IMR-90 (cell line): ENCODE results near the gene CENPS. TPM values are rescaled to one million over a fixed set of nuclear protein-coding genes. Genes with fewer than 3 reads are reported as not detected.

ENCODE experiments used
- ATAC-seq: fragments of 200-7000 bp; cut with Tn5 transposase; 2 replicates; pipeline ENCODE4 v1.9.1; 2020; ENCODE audit warnings: low read depth, mild to moderate bottlenecking, moderate library complexity
- BruUV-seq: library from RNA; stranded (reverse); fragments of 400-500 nt; replicated peaks from 2 replicates; lab custom pipeline; 2021; lab: Mats Ljungman, UMichigan
- CTCF ChIA-PET: fragments of 300-600 bp; formaldehyde crosslinking; extraction: SDS; loops from one replicate; lab custom pipeline; 2021; ENCODE audit warnings: antibody characterized with exemption; lab: Yijun Ruan, JAX
- POLR2A ChIA-PET: fragments of 300-600 bp; sonication (Branson Sonifier 250); formaldehyde crosslinking; loops from one replicate; lab custom pipeline; 2022; ENCODE audit warnings: antibody characterized with exemption; ENCODE audit not compliant: unreplicated experiment; lab: Charles Lee
- DNase-seq: peaks from one replicate; pipeline ENCODE4 v3.0.0; 2013
- H2AFZ ChIP-seq: replicated peaks from 2 replicates; pipeline ENCODE3; 2013; ENCODE audit warnings: low read length, mild to moderate bottlenecking; ENCODE audit not compliant: poor library complexity
- H2AK5ac ChIP-seq: 2 replicates; pipeline ENCODE4 v1.6.1; 2013; ENCODE audit warnings: low read depth, low read length, inconsistent platforms
- H2AK9ac ChIP-seq: replicated peaks from 2 replicates; pipeline ENCODE3; 2013; ENCODE audit warnings: mild to moderate bottlenecking, low read depth, low read length, moderate library complexity; ENCODE audit not compliant: poor library complexity
- H2BK120ac ChIP-seq: 2 replicates; pipeline ENCODE4 v1.6.1; 2013; ENCODE audit warnings: low read depth, low read length, inconsistent platforms
- H2BK15ac ChIP-seq: 3 replicates; pipeline ENCODE4 v1.6.1; 2013; ENCODE audit warnings: low read depth, low read length, inconsistent platforms
- H2BK20ac ChIP-seq: 2 replicates; pipeline ENCODE4 v1.6.1; 2013; ENCODE audit warnings: low read depth, mild to moderate bottlenecking, inconsistent platforms, low read length, moderate library complexity
- H2BK5ac ChIP-seq: 2 replicates; pipeline ENCODE4 v1.6.1; 2013; ENCODE audit warnings: mild to moderate bottlenecking, low read depth, low read length, inconsistent platforms; ENCODE audit not compliant: poor library complexity, severe bottlenecking
- H3K14ac ChIP-seq: replicated peaks from 2 replicates; pipeline ENCODE4 v1.6.1; 2013; ENCODE audit warnings: low read depth, low read length, inconsistent platforms
- H3K18ac ChIP-seq: 2 replicates; pipeline ENCODE4 v1.6.1; 2013; ENCODE audit warnings: low read depth, low read length, control low read depth
- H3K23ac ChIP-seq: 2 replicates; pipeline ENCODE4 v1.6.1; 2013; ENCODE audit warnings: low read depth, low read length, inconsistent platforms
- H3K27ac ChIP-seq: 2 replicates; pipeline ENCODE4 v1.5.1; 2013; ENCODE audit warnings: mild to moderate bottlenecking, control low read depth, low read length; ENCODE audit not compliant: insufficient read depth
- H3K27me3 ChIP-seq: 2 replicates; pipeline ENCODE4 v1.6.1; 2013; ENCODE audit warnings: low read length; ENCODE audit not compliant: control insufficient read depth, insufficient read depth
- H3K36me3 ChIP-seq: 2 replicates; pipeline ENCODE4 v1.6.1; 2013; ENCODE audit warnings: low read length, mixed read lengths; ENCODE audit not compliant: control insufficient read depth, insufficient read depth
- H3K4ac ChIP-seq: 2 replicates; pipeline ENCODE4 v1.6.1; 2013; ENCODE audit warnings: low read depth, low read length, inconsistent platforms
- H3K4me1 ChIP-seq: 2 replicates; pipeline ENCODE4 v1.6.1; 2013; ENCODE audit warnings: low read length, mixed read lengths; ENCODE audit not compliant: control insufficient read depth, insufficient read depth
- H3K4me2 ChIP-seq: 2 replicates; pipeline ENCODE4 v1.6.1; 2013; ENCODE audit warnings: low read depth, mild to moderate bottlenecking, control low read depth, low read length, moderate library complexity
- H3K4me3 ChIP-seq: 2 replicates; pipeline ENCODE4 v1.5.1; 2013; ENCODE audit warnings: low read depth, mild to moderate bottlenecking, control low read depth, low read length, moderate library complexity; ENCODE audit not compliant: insufficient read depth
- H3K56ac ChIP-seq: 2 replicates; pipeline ENCODE4 v1.6.1; 2013; ENCODE audit warnings: low read length, inconsistent platforms; ENCODE audit not compliant: insufficient read depth; ENCODE audit errors: extremely low read depth
- H3K79me1 ChIP-seq, 2 experiments: 2 replicates each; pipeline ENCODE4 v1.6.1; 2013; ENCODE audit warnings: low read length in 2 of 2, inconsistent platforms in 1 of 2, low read depth in 1 of 2
- H3K9ac ChIP-seq: 2 replicates; pipeline ENCODE4 v1.6.1; 2013; ENCODE audit warnings: low read depth, low read length, control low read depth
- H3K9me1 ChIP-seq: 2 replicates; pipeline ENCODE4 v1.6.1; 2013; ENCODE audit warnings: low read length, inconsistent platforms; ENCODE audit not compliant: insufficient read depth
- H3K9me3 ChIP-seq: 2 replicates; pipeline ENCODE4 v1.6.1; 2013; ENCODE audit warnings: low read length; ENCODE audit not compliant: control insufficient read depth, insufficient read depth
- H4K20me1 ChIP-seq: 2 replicates; pipeline ENCODE4 v1.6.1; 2013; ENCODE audit warnings: low read length, inconsistent platforms; ENCODE audit not compliant: insufficient read depth
- H4K5ac ChIP-seq: 2 replicates; pipeline ENCODE4 v1.6.1; 2013; ENCODE audit warnings: mild to moderate bottlenecking, low read depth, low read length, control low read depth
- H4K8ac ChIP-seq, 2 experiments: 2 replicates each; pipeline ENCODE4 v1.6.1; 2013; ENCODE audit warnings: low read depth in 2 of 2, low read length in 2 of 2, control low read depth in 1 of 2, inconsistent platforms in 1 of 2
- H4K91ac ChIP-seq: 2 replicates; pipeline ENCODE4 v1.6.1; 2013; ENCODE audit warnings: low read depth, low read length, inconsistent platforms; ENCODE audit not compliant: insufficient read depth
- BHLHE40 ChIP-seq: fragments of 150-350 bp; IDR thresholded peaks from 2 replicates; pipeline ENCODE4 v1.6.1; 2016; ENCODE audit warnings: mild to moderate bottlenecking, low read depth, low read length
- CEBPB ChIP-seq: IDR thresholded peaks from 2 replicates; pipeline ENCODE4 v1.6.1; 2012; ENCODE audit warnings: low read depth, low read length, improper control_type of control experiment
- CHD1 ChIP-seq: IDR thresholded peaks from 2 replicates; pipeline ENCODE4 v1.6.1; 2012; ENCODE audit warnings: low read depth, low read length, improper control_type of control experiment
- MAZ ChIP-seq: IDR thresholded peaks from 2 replicates; pipeline ENCODE4 v1.6.1; 2012; ENCODE audit warnings: low read depth, mild to moderate bottlenecking, low read length, improper control_type of control experiment, moderate library complexity, borderline replicate concordance
- MXI1 ChIP-seq: IDR thresholded peaks from 2 replicates; pipeline ENCODE4 v1.6.1; 2012; ENCODE audit warnings: low read depth, mild to moderate bottlenecking, low read length, moderate library complexity, borderline replicate concordance
- POLR2A ChIP-seq: IDR thresholded peaks from 2 replicates; pipeline ENCODE4 v1.6.1; 2012; ENCODE audit warnings: mild to moderate bottlenecking, low read depth, low read length
- RCOR1 ChIP-seq: IDR thresholded peaks from 2 replicates; pipeline ENCODE4 v1.6.1; 2012; ENCODE audit warnings: mild to moderate bottlenecking, low read length, improper control_type of control experiment; ENCODE audit not compliant: insufficient replicate concordance
- WGBS, 2 experiments: methylation state at CpG; one replicate each; pipeline versions ENCODE4 v1.1.5 to v1.1.7; 2013; ENCODE audit warnings: missing lambda C conversion rate in 2 of 2; ENCODE audit not compliant: insufficient read length in 1 of 2; ENCODE audit errors: extremely low coverage in 2 of 2; 5-methylcytosine and 5-hydroxymethylcytosine counted together
- dilution Hi-C: fragments of 300-500 bp; cut with HindIII; formaldehyde crosslinking; loops from one replicate; pipeline ENCODE4 v1.14.3; 2018; ENCODE audit warnings: low sequenced_read_pairs; ENCODE audit not compliant: unreplicated experiment
- in situ Hi-C: fragments of 300-500 bp; cut with MboI; formaldehyde crosslinking; loops from 3 replicates; pipeline ENCODE4 v1.14.3; 2019; ENCODE audit warnings: low sequenced_read_pairs, inconsistent platforms, mixed read lengths
- intact Hi-C: fragments of 100-400 bp; cut with micrococcal nuclease; formaldehyde crosslinking; loops from 2 replicates; pipeline ENCODE4 v1.10.0; 2022
- polyA plus RNA-seq, 3 experiments: library from polyadenylated mRNA; depleted of rRNA; stranded (reverse); fragments of >200 nt; gene quantifications; 2 replicates each; pipeline ENCODE4 v1.2.3, GENCODE V29; 2012; ENCODE audit warnings: low replicate concordance in 1 of 3
- total RNA-seq: library from RNA; depleted of rRNA; stranded (reverse); fragments of >200 nt; gene quantifications from 2 replicates; pipeline ENCODE4 v1.2.3, GENCODE V29; 2012
- TF ChIP-seq, protein P1 (sequence below): fragments of 150-350 bp; IDR thresholded peaks from 2 replicates; pipeline ENCODE4 v1.6.1; 2017; ENCODE audit warnings: mild to moderate bottlenecking, antibody characterized with exemption, low read length, low read depth

CENPS gene
- total and polyA plus RNA-seq, 2 of the 4 experiments (the other 2 are of a cell fraction): 9.9 to 12.3 TPM

DNA sequence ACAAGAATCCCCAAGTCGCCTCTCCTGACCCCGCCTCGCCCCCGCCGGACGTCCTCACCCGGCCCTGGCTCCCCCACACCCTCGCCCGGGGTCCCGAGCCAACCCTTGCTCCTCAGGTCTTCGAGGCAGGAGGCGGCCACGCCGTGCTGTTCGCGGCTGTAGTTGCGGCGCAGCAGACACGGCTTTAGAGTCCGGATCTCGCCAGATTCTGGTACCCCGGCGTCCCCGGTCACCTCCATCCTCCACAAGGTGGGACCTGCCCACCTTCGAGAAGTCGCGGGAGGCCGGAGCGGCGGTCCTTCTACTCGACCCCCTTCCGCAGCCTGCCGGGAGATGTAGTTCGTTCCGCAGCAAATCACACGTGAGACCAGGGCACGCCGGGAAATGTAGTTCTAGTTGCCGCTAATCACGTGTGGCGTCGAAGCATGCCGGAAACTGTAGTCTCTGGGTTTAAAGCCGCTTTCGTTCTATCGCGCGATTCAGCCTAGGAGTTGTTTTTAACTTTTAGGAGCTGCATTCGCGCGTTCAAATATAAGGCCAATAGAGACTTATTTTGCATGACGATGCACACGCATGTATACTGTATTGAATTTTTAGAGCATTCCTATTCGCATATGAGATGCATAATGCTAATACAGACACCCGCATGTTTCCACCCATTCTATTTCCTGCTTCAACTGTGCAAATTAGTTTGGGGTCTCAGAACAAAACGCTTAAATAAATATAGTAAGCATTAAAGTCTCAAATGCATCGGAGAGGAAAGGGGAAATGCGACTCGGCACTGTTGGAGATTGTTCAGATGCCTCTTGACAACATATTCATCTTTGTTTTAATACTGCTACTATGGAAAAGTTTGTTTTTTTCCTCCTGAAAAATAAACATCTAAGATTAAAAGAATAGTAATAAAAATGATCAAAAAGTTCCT lies 42.2 kb downstream of the CENPS start, which contains the start of gene DFFA:
Gene DFFA (minus strand): TSS at position 310 of the 925 bp plus-strand sequence. CDS start 71 bp downstream, at position 239.
- Histone ChIP-seq H3K14ac (peak within 1 kb of the TSS; percentile 67), H3K4me3 (peak within 1 kb of the TSS; percentile 78), H3K9ac (peak within 1 kb of the TSS; percentile 79), H3K9me1 (no peaks in the 10 kb centered on the region; the same call in 1 of the 2 replicates), H2BK5ac (peak within 1 kb of the TSS; percentile 11), H4K5ac (peak within 1 kb of the TSS; percentile 44; the same call in 1 of the 2 replicates), H4K20me1 (no peaks in the 10 kb centered on the region), H2BK120ac (no peak within 1 kb of the TSS), H2AK5ac (peak within 1 kb of the TSS; percentile 52; the same call in 1 of the 2 replicates), H3K4ac (peak within 1 kb of the TSS; percentile 59), H3K9me3 (no peaks in the 10 kb centered on the region), H3K23ac (peak within 1 kb of the TSS; percentile 25), H3K56ac (peak within 1 kb of the TSS; percentile 7), H2BK15ac (no peak within 1 kb of the TSS), H3K27me3 (no peaks in the 10 kb centered on the region), H3K4me1 (no peaks in the 10 kb centered on the region; the same call in 1 of the 2 replicates), H3K18ac (no peak within 1 kb of the TSS), H2AK9ac (peak within 1 kb of the TSS; percentile 37), H3K4me2 (peak within 1 kb of the TSS; percentile 97), H2BK20ac (no peak within 1 kb of the TSS), H4K8ac (peak within 1 kb of the TSS; percentile 63 to 72), H3K27ac (peak within 1 kb of the TSS; percentile 41), H2AFZ (peak within 1 kb of the TSS; percentile 95), H3K79me1 (peaks cover 13 to 34% of the 10 kb centered on the region in 2 experiments), H4K91ac (peak within 1 kb of the TSS; percentile 5; the same call in 1 of the 2 replicates), H3K36me3 (peaks cover 8% of the 10 kb centered on the region)
- WGBS, 2 experiments: 1% methylated on average over 31 of the region's 59 CpGs; no CpG with 5 or more reads in 1 of the 2 experiments
- ATAC-seq (peak; percentile 84), DNase-seq (peak; percentile 96)
- POLR2A ChIA-PET: interaction anchor here (0.5 to 0.6 kb wide), 2 partner anchors 13 to 1509 kb away, joined by 6 to 14 read pairs; no protein-coding TSS in a partner anchor
- intact Hi-C loops: no loop called here
- CTCF ChIA-PET: no interaction called here
- dilution Hi-C loops: no loop called here
- TF ChIP-seq, protein P1, sequence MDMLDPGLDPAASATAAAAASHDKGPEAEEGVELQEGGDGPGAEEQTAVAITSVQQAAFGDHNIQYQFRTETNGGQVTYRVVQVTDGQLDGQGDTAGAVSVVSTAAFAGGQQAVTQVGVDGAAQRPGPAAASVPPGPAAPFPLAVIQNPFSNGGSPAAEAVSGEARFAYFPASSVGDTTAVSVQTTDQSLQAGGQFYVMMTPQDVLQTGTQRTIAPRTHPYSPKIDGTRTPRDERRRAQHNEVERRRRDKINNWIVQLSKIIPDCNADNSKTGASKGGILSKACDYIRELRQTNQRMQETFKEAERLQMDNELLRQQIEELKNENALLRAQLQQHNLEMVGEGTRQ: peak; percentile 99
- TF ChIP-seq RCOR1: peak; percentile 22
- TF ChIP-seq CHD1: no peak
- TF ChIP-seq BHLHE40: peak; percentile 97
- TF ChIP-seq MXI1: peak; percentile 93
- TF ChIP-seq POLR2A: no peak
- TF ChIP-seq CEBPB: no peak
- peak; percentile 83 for TF ChIP-seq MAZ
- in situ Hi-C loops: no loop called here
- no TSS peak for BruUV-seq
